Breast epithelium (tissue), 3 donors: ENCODE data around the gene CREG1.

ENCODE experiments used
- CTCF ChIP-seq, 3 donors: fragments of 450-650 bp; IDR thresholded peaks; one replicate each; pipeline ENCODE4 v1.5.1; 2016 to 2017; ENCODE audit warnings: antibody characterized with exemption in 3 of 3, mild to moderate bottlenecking in 3 of 3, moderate library complexity in 3 of 3
- POLR2A ChIP-seq: fragments of 450-650 bp; IDR thresholded peaks from one replicate; pipeline ENCODE4 v1.6.1; 2016; ENCODE audit warnings: antibody characterized with exemption, mild to moderate bottlenecking, moderate library complexity
- POLR2AphosphoS5 ChIP-seq, 3 donors: sonication (generic); formaldehyde crosslinking; IDR thresholded peaks; one replicate each; pipeline ENCODE4 v1.6.1; 2017; ENCODE audit warnings: antibody characterized with exemption in 3 of 3

- TF ChIP-seq CTCF (IDR thresholded peaks at IDR 0.05) (no peak), POLR2A (no peak), POLR2AphosphoS5 (IDR thresholded peaks at IDR 0.05) (no peak)
Measured at GRCh38 chr1:167545349-167545748, 8.2 kb downstream of the CREG1 start.
